Rectal smooth muscle tissue (tissue), 1 donor: Measurements from ENCODE around the gene RUNX2.

Experiments
- H3K27ac ChIP-seq: one replicate; pipeline ENCODE4 v1.7.0; 2013; ENCODE audit warnings: low read depth, low read length, inconsistent platforms
- H3K27me3 ChIP-seq: one replicate; pipeline ENCODE4 v1.7.0; 2013; ENCODE audit warnings: low read length; ENCODE audit not compliant: control insufficient read depth, insufficient read depth
- H3K36me3 ChIP-seq: one replicate; pipeline ENCODE4 v1.7.0; 2013; ENCODE audit warnings: low read length; ENCODE audit not compliant: control insufficient read depth, insufficient read depth
- H3K4me1 ChIP-seq: one replicate; pipeline ENCODE4 v1.7.0; 2013; ENCODE audit warnings: low read length; ENCODE audit not compliant: control insufficient read depth, insufficient read depth
- H3K4me3 ChIP-seq: one replicate; pipeline ENCODE4 v1.7.0; 2013; ENCODE audit warnings: low read length
- H3K9ac ChIP-seq: one replicate; pipeline ENCODE4 v1.7.0; 2013; ENCODE audit warnings: low read length

Gene RUNX2

GRCh38 chr6:45592991-45593390, 264.9 kb downstream of the RUNX2 start:
- Histone ChIP-seq H3K4me3 (no peak overlapping the region), H3K9ac (no peak overlapping the region), H3K36me3 (no peaks in the 10 kb centered on the region), H3K4me1 (peaks cover 13% of the 10 kb centered on the region), H3K27ac (no peak overlapping the region), H3K27me3 (no peaks in the 10 kb centered on the region)

GRCh38 chr6:45595010-45595851, 267.1 kb downstream of the RUNX2 start:
- H3K27ac ChIP-seq, result peak overlapping the region; percentile 40
- H3K27me3 ChIP-seq, result no peaks in the 10 kb centered on the region
- H3K4me3 ChIP-seq, result no peak overlapping the region
- peaks cover 9% of the 10 kb centered on the region for H3K4me1 ChIP-seq
- H3K9ac ChIP-seq, result no peak overlapping the region
- no peaks in the 10 kb centered on the region for H3K36me3 ChIP-seq

- H3K36me3 ChIP-seq, result no peaks in the 10 kb centered on the region
- H3K4me1 ChIP-seq, result no peaks in the 10 kb centered on the region
- H3K9ac ChIP-seq, result no peak overlapping the region
- no peak overlapping the region for H3K4me3 ChIP-seq
- no peaks in the 10 kb centered on the region for H3K27me3 ChIP-seq
- H3K27ac ChIP-seq, result no peak overlapping the region
Measured at GRCh38 chr6:45597424-45597823, 269.3 kb downstream of the RUNX2 start.

GRCh38 chr6:45599053-45599452, 270.9 kb downstream of the RUNX2 start:
- Histone ChIP-seq H3K27me3 (no peaks in the 10 kb centered on the region), H3K27ac (no peak overlapping the region), H3K9ac (no peak overlapping the region)

GRCh38 chr6:45605971-45606370, 277.8 kb downstream of the RUNX2 start:
- H3K36me3 ChIP-seq, result no peaks in the 10 kb centered on the region
- no peak overlapping the region for H3K4me3 ChIP-seq
- H3K9ac ChIP-seq, result no peak overlapping the region
- H3K27ac ChIP-seq, result no peak overlapping the region
- H3K4me1 ChIP-seq, result no peaks in the 10 kb centered on the region
- no peaks in the 10 kb centered on the region for H3K27me3 ChIP-seq

More at GRCh38 chr6:45599053-45599452, 270.9 kb downstream of the RUNX2 start:
- Histone ChIP-seq H3K4me3 (no peak overlapping the region), H3K4me1 (no peaks in the 10 kb centered on the region), H3K36me3 (no peaks in the 10 kb centered on the region)

- H3K27ac ChIP-seq, result no peak overlapping the region
- H3K9ac ChIP-seq, result no peak overlapping the region
- H3K27me3 ChIP-seq, result no peaks in the 10 kb centered on the region
- H3K4me3 ChIP-seq, result no peak overlapping the region
- H3K4me1 ChIP-seq, result no peaks in the 10 kb centered on the region
- H3K36me3 ChIP-seq, result no peaks in the 10 kb centered on the region
Measured at GRCh38 chr6:45606831-45607400, 278.8 kb downstream of the RUNX2 start.

GRCh38 chr6:45607798-45608197, 279.7 kb downstream of the RUNX2 start:
- H3K36me3 ChIP-seq, result no peaks in the 10 kb centered on the region
- no peaks in the 10 kb centered on the region for H3K4me1 ChIP-seq
- H3K27ac ChIP-seq, result no peak overlapping the region
- no peak overlapping the region for H3K4me3 ChIP-seq
- H3K9ac ChIP-seq, result no peak overlapping the region
- no peaks in the 10 kb centered on the region for H3K27me3 ChIP-seq

- Histone ChIP-seq H3K9ac (no peak overlapping the region), H3K4me1 (no peaks in the 10 kb centered on the region), H3K27me3 (no peaks in the 10 kb centered on the region), H3K36me3 (no peaks in the 10 kb centered on the region), H3K27ac (no peak overlapping the region), H3K4me3 (no peak overlapping the region)
Measured at GRCh38 chr6:45608252-45608913, 280.3 kb downstream of the RUNX2 start.

- Histone ChIP-seq H3K27ac (no peak overlapping the region), H3K9ac (no peak overlapping the region), H3K4me3 (no peak overlapping the region), H3K4me1 (no peaks in the 10 kb centered on the region), H3K36me3 (no peaks in the 10 kb centered on the region), H3K27me3 (no peaks in the 10 kb centered on the region)
Measured at GRCh38 chr6:45609141-45609638, 281.1 kb downstream of the RUNX2 start.

GRCh38 chr6:45610374-45610773, 282.2 kb downstream of the RUNX2 start:
- Histone ChIP-seq H3K27ac (no peak overlapping the region), H3K4me3 (no peak overlapping the region), H3K36me3 (no peaks in the 10 kb centered on the region), H3K9ac (no peak overlapping the region), H3K27me3 (no peaks in the 10 kb centered on the region), H3K4me1 (no peaks in the 10 kb centered on the region)

- H3K4me3 ChIP-seq, result no peak overlapping the region
- H3K9ac ChIP-seq, result no peak overlapping the region
- H3K27me3 ChIP-seq, result no peaks in the 10 kb centered on the region
- H3K27ac ChIP-seq, result no peak overlapping the region
- no peaks in the 10 kb centered on the region for H3K4me1 ChIP-seq
- H3K36me3 ChIP-seq, result no peaks in the 10 kb centered on the region
Measured at GRCh38 chr6:45610832-45611231, 282.7 kb downstream of the RUNX2 start.

- Histone ChIP-seq H3K4me3 (no peak overlapping the region), H3K27me3 (no peaks in the 10 kb centered on the region), H3K9ac (no peak overlapping the region), H3K36me3 (no peaks in the 10 kb centered on the region), H3K27ac (no peak overlapping the region), H3K4me1 (no peaks in the 10 kb centered on the region)
Measured at GRCh38 chr6:45611491-45611890, 283.4 kb downstream of the RUNX2 start.
